Gastrocnemius medialis (tissue), 4 donors: ENCODE measurements around the gene SYT14.

Experiments
- POLR2A ChIP-seq, 2 donors: fragments of 450-650 bp; IDR thresholded peaks; one replicate each; pipeline ENCODE4 v1.6.1; 2017; ENCODE audit warnings: antibody characterized with exemption in 2 of 2, mild to moderate bottlenecking in 2 of 2, moderate library complexity in 2 of 2
- TF ChIP-seq, protein P1 (sequence below), 5 experiments: fragments of 450-650 bp in 3 of 5; fragments of 200-600 bp in 2 of 5; sonication (generic) in 2 of 5; IDR thresholded peaks in 4 of 5; conservative IDR thresholded peaks in 1 of 5; 1 replicate in 4 of 5; 2 replicates in 1 of 5; pipeline ENCODE4 v1.5.1; 2016 to 2019; ENCODE audit warnings: antibody characterized with exemption in 5 of 5, mild to moderate bottlenecking in 3 of 5, moderate library complexity in 3 of 5

GRCh38 chr1:210074904-210075303, 136.9 kb downstream of the SYT14 start:
- TF ChIP-seq, protein P1, sequence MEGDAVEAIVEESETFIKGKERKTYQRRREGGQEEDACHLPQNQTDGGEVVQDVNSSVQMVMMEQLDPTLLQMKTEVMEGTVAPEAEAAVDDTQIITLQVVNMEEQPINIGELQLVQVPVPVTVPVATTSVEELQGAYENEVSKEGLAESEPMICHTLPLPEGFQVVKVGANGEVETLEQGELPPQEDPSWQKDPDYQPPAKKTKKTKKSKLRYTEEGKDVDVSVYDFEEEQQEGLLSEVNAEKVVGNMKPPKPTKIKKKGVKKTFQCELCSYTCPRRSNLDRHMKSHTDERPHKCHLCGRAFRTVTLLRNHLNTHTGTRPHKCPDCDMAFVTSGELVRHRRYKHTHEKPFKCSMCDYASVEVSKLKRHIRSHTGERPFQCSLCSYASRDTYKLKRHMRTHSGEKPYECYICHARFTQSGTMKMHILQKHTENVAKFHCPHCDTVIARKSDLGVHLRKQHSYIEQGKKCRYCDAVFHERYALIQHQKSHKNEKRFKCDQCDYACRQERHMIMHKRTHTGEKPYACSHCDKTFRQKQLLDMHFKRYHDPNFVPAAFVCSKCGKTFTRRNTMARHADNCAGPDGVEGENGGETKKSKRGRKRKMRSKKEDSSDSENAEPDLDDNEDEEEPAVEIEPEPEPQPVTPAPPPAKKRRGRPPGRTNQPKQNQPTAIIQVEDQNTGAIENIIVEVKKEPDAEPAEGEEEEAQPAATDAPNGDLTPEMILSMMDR (IDR thresholded peaks at IDR 0.05 in 4 of 5, conservative IDR thresholded peaks at IDR 0.05 in 1 of 5), result no peak
- TF ChIP-seq POLR2A (IDR thresholded peaks at IDR 0.05), result no peak
